Lung (tissue), 12 donors: ENCODE data around the gene TLL1. TPM values are rescaled to one million over a fixed set of nuclear protein-coding genes. Genes with fewer than 3 reads are reported as not detected.

Experiments used
- ATAC-seq: fragments of 200-7000 bp; cut with Tn5 transposase; one replicate; pipeline ENCODE4 v1.9.1; 2020; ENCODE audit warnings: moderate number of reproducible peaks; ENCODE audit not compliant: insufficient read depth, low FRiP score
- DNase-seq, 3 donors: peaks; one replicate each; pipeline ENCODE4 v3.0.0-alpha.2; 2013 to 2017
- H3K27ac ChIP-seq, 2 donors: one replicate each; pipeline ENCODE4 v1.5.1; 2013; ENCODE audit warnings: mild to moderate bottlenecking in 2 of 2, moderate library complexity in 2 of 2, control low read depth in 1 of 2, inconsistent platforms in 1 of 2, low read depth in 1 of 2, low read length in 1 of 2
- H3K27me3 ChIP-seq, 3 donors: one replicate each; pipeline ENCODE4 v1.5.1; 2013; ENCODE audit warnings: low read length in 2 of 3; ENCODE audit not compliant: control insufficient read depth in 3 of 3, insufficient read depth in 3 of 3
- H3K36me3 ChIP-seq, 4 donors: one replicate each; pipeline ENCODE4 v1.5.1; 2013; ENCODE audit warnings: low read length in 4 of 4, mild to moderate bottlenecking in 1 of 4, moderate library complexity in 1 of 4; ENCODE audit not compliant: control insufficient read depth in 4 of 4, insufficient read depth in 4 of 4
- H3K4me1 ChIP-seq, 5 donors: one replicate each; pipeline ENCODE4 v1.5.1; 2013; ENCODE audit warnings: low read length in 5 of 5, mild to moderate bottlenecking in 2 of 5, moderate library complexity in 1 of 5; ENCODE audit not compliant: control insufficient read depth in 5 of 5, insufficient read depth in 5 of 5
- H3K4me3 ChIP-seq: one replicate; pipeline ENCODE4 v1.5.1; 2013; ENCODE audit warnings: mild to moderate bottlenecking, control low read depth, moderate library complexity
- H3K9ac ChIP-seq, 2 donors: one replicate each; pipeline ENCODE4 v1.5.1; 2013; ENCODE audit warnings: low read length in 2 of 2, control low read depth in 1 of 2; ENCODE audit not compliant: insufficient read depth in 1 of 2
- H3K9me3 ChIP-seq, 4 donors: one replicate each; pipeline ENCODE4 v1.5.1; 2013; ENCODE audit warnings: low read length in 3 of 4, mild to moderate bottlenecking in 1 of 4, moderate library complexity in 1 of 4; ENCODE audit not compliant: control insufficient read depth in 4 of 4, insufficient read depth in 3 of 4
- WGBS, 2 donors: extraction: QIAGEN DNeasy Blood & Tissue Kit; methylation state at CpG; one replicate each; pipeline ENCODE4 v1.1.7; 2013; 5-methylcytosine and 5-hydroxymethylcytosine counted together
- polyA plus RNA-seq, 2 donors: library from polyadenylated mRNA; stranded (reverse); fragments of 200-250 nt; gene quantifications; one replicate each; pipeline ENCODE4 v1.2.1, GENCODE V29; 2013
- total RNA-seq, 2 donors: library from RNA; depleted of rRNA in 1 of 2; stranded (reverse); fragments of >200 nt in 1 of 2; gene quantifications; one replicate each; pipeline ENCODE4 v1.2.1, GENCODE V29; 2014 to 2021
- TF ChIP-seq, protein P1 (sequence below): IDR thresholded peaks from 2 replicates; pipeline ENCODE4 v1.5.1; 2012; ENCODE audit warnings: mild to moderate bottlenecking; ENCODE audit errors: control extremely low read depth, extremely low read depth
- donor health status: control.
- donor health status: control.
- donor health status: Bipolar disorder and iron deficiency.
- donor health status: healthy.
- donor health status: DM: yes; HTN: yes; CAD: no.

TLL1 gene
- total and polyA plus RNA-seq, 4 donors: 0.93 to 5.7 (median 1.9) TPM

- Histone ChIP-seq H3K27me3 (peaks cover 0 to 49% (median 48%) of the 10 kb centered on the region in 3 donors), H3K4me1 (peaks cover 0 to 28% (median 8%) of the 10 kb centered on the region in 5 donors), H3K36me3 (no peaks in the 10 kb centered on the region), H3K9me3 (peaks cover 0 to 3% (median 0%) of the 10 kb centered on the region in 4 donors), H3K27ac (no peak overlapping the region), H3K4me3 (no peak overlapping the region), H3K9ac (no peak overlapping the region)
- no peak for DNase-seq
- WGBS, 2 donors: 78 to 87% methylated on average over 2 of the region's 2 CpGs
- no peak for ATAC-seq
- TF ChIP-seq, protein P1, sequence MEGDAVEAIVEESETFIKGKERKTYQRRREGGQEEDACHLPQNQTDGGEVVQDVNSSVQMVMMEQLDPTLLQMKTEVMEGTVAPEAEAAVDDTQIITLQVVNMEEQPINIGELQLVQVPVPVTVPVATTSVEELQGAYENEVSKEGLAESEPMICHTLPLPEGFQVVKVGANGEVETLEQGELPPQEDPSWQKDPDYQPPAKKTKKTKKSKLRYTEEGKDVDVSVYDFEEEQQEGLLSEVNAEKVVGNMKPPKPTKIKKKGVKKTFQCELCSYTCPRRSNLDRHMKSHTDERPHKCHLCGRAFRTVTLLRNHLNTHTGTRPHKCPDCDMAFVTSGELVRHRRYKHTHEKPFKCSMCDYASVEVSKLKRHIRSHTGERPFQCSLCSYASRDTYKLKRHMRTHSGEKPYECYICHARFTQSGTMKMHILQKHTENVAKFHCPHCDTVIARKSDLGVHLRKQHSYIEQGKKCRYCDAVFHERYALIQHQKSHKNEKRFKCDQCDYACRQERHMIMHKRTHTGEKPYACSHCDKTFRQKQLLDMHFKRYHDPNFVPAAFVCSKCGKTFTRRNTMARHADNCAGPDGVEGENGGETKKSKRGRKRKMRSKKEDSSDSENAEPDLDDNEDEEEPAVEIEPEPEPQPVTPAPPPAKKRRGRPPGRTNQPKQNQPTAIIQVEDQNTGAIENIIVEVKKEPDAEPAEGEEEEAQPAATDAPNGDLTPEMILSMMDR: no peak
These were observed 2.4 kb downstream of the TLL1 start for GRCh38 chr4:165875446-165875845.

DNA sequence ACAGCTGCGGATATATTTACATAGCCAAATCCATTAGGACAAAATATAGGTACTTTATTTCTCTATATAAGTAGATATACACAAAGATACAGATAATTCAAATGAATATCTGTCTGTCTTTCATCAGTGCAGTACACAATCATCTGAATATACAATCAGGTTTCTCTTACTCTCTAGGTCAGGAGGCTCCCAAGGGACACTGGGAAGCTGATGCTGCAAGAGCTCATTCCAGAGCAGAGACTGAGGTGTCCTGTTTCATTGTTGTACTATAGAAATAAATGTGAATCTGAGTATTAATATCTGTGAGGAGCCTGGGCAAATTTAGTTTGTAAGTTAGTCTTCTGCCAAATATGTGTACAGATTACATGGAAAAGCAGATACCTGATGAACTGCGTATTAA lies 4.2 kb downstream of the TLL1 start:
- H3K4me3 ChIP-seq: no peak overlapping the region
- no peak overlapping the region for H3K9ac ChIP-seq
- H3K27ac ChIP-seq: no peak overlapping the region
- H3K27me3 ChIP-seq: peaks cover 0 to 35% (median 33%) of the 10 kb centered on the region in 3 donors
- WGBS, 2 donors: 97 to 99% methylated on average over 2 of the region's 2 CpGs
- peaks cover 0 to 28% (median 8%) of the 10 kb centered on the region in 5 donors for H3K4me1 ChIP-seq
- no peak for DNase-seq
- H3K9me3 ChIP-seq: peaks cover 0 to 3% (median 0%) of the 10 kb centered on the region in 4 donors
- TF ChIP-seq, protein P1: no peak
- ATAC-seq: no peak
- H3K36me3 ChIP-seq: no peaks in the 10 kb centered on the region

DNA sequence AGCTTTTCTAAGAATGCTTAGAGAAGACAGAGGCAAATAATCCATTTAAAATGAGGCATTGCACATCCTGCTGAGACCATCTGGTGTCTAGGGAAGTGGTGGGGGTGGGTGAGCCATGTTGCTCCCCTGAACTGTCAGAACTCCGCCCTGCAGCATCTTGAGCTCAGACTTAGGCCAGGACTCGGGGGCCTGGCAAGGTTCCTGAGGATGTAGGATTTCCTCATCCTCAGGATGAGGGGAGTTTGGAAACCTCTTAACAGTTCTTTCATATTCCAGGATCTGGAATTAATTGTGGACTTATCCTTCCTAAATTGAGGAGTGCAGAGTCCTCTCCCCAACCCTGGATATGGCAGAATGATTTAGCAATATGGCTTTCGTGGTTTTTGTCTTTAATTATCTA lies 6.6 kb downstream of the TLL1 start:
- DNase-seq: no peak
- Histone ChIP-seq H3K9me3 (peaks cover 0 to 2% (median 0%) of the 10 kb centered on the region in 4 donors), H3K9ac (no peak overlapping the region), H3K27me3 (peaks cover 0 to 20% (median 19%) of the 10 kb centered on the region in 3 donors), H3K27ac (no peak overlapping the region), H3K36me3 (no peaks in the 10 kb centered on the region), H3K4me3 (no peak overlapping the region), H3K4me1 (peaks cover 0 to 6% (median under 1%) of the 10 kb centered on the region in 5 donors)
- no peak for ATAC-seq
- TF ChIP-seq, protein P1: no peak
- 59 to 63% methylated on average over 3 of the region's 3 CpGs for WGBS, 2 donors

- Histone ChIP-seq H3K4me1 (no peaks in the 10 kb centered on the region), H3K27me3 (no peaks in the 10 kb centered on the region), H3K4me3 (no peak overlapping the region), H3K9ac (no peak overlapping the region), H3K36me3 (no peaks in the 10 kb centered on the region), H3K9me3 (peaks cover 0 to 7% (median 3%) of the 10 kb centered on the region in 4 donors), H3K27ac (no peak overlapping the region)
- TF ChIP-seq, protein P1: no peak
- no peak for ATAC-seq
- 85 to 91% methylated on average over 1 of the region's 1 CpG for WGBS, 2 donors
- DNase-seq: no peak
These were observed 21.1 kb downstream of the TLL1 start for GRCh38 chr4:165894159-165894558.
